Metanephros (tissue), 1 donor: Measurements from ENCODE around the gene RARG. TPM values are rescaled to one million over a fixed set of nuclear protein-coding genes. Genes with fewer than 3 reads are reported as not detected.

Experiments used
- total RNA-seq: library from RNA; depleted of rRNA; stranded (reverse); fragments of >200 nt; gene quantifications from one replicate; pipeline ENCODE4 v1.2.3, GENCODE V29; 2014

Gene RARG
- 38.4 TPM for total RNA-seq

GRCh38 chr12:53231921-53232645, at the start of gene RARG:
TSS of gene RARG (minus strand) at chr12:53232209. CDS start at chr12:53227545, 4,664 bp downstream.

GRCh38 chr12:53267999-53268629, 36.1 kb upstream of the RARG start, which contains the start of gene ESPL1:
TSS of gene ESPL1 (plus strand) at chr12:53268299. CDS start at chr12:53268767, 468 bp downstream.

GRCh38 chr12:53207042-53207441, 25.0 kb downstream of the RARG start, which contains the start of gene ITGB7:
TSS of gene ITGB7 (minus strand) at chr12:53207251. CDS start at chr12:53200443, 6,808 bp downstream.

GRCh38 chr12:53180220-53180930, 51.6 kb downstream of the RARG start, which contains the start of the genes CSAD and ZNF740:
TSS of gene CSAD (minus strand) at chr12:53180925. CDS start at chr12:53173470, 7,455 bp downstream.
TSS of gene ZNF740 (plus strand) at chr12:53180722. CDS start at chr12:53181984, 1,262 bp downstream.

Other genes with a start within 250 kb of the RARG start
- 612 TPM for gene EIF4B, start 225.8 kb downstream of the RARG start, total RNA-seq
- gene TNS2, start 182.1 kb downstream of the RARG start, total RNA-seq: 106 TPM
- 15.9 TPM for gene SPRYD3, start 152.8 kb downstream of the RARG start, total RNA-seq
- gene IGFBP6, start 134.5 kb downstream of the RARG start, total RNA-seq: 32.1 TPM
- 0.41 TPM for gene SOAT2, start 128.7 kb downstream of the RARG start, total RNA-seq
- 27.2 TPM for gene ZNF740, start 51.5 kb downstream of the RARG start, total RNA-seq
- gene CSAD, start 51.3 kb downstream of the RARG start, total RNA-seq: 74.5 TPM
- gene ITGB7, start 25.0 kb downstream of the RARG start, total RNA-seq: 3.7 TPM
- gene ESPL1, start 36.1 kb upstream of the RARG start, total RNA-seq: 9.9 TPM
- gene PFDN5, start 63.3 kb upstream of the RARG start, total RNA-seq: 462 TPM
- 36.9 TPM for gene MYG1, start 67.5 kb upstream of the RARG start, total RNA-seq
- 57.4 TPM for gene AAAS, start 89.4 kb upstream of the RARG start, total RNA-seq
- gene SP7, start 104.1 kb upstream of the RARG start, total RNA-seq: 0.23 TPM
- gene SP1, start 148.0 kb upstream of the RARG start, total RNA-seq: 67.6 TPM
- gene AMHR2, start 191.6 kb upstream of the RARG start, total RNA-seq: 0.47 TPM
- 44.8 TPM for gene PRR13, start 209.5 kb upstream of the RARG start, total RNA-seq
- 505 TPM for gene PCBP2, start 219.9 kb upstream of the RARG start, total RNA-seq